Left forelimb (tissue), 1 donor: ENCODE results near the gene TECTB.
"Not testable (repeated sequence)": the region's sequence is repeated elsewhere in the genome, so short reads cannot be mapped to it uniquely, and the experiment has no call there.

ENCODE experiments used
- DNase-seq: peaks from one replicate; pipeline ENCODE4 v3.0.0-alpha.2; 2018; ENCODE audit warnings: low spot score

The TECTB gene

GRCh38 chr10:112283100-112283499, at the start of gene TECTB:
TECTB (plus strand) TSS chr10:112283400; CDS start chr10:112283735, 335 bp downstream.
- DNase-seq = no peak

GRCh38 chr10:112235141-112235540, 48.1 kb upstream of the TECTB start:
- no peak for DNase-seq

GRCh38 chr10:112235920-112236319, 47.3 kb upstream of the TECTB start:
- DNase-seq = no peak

GRCh38 chr10:112236486-112236885, 46.7 kb upstream of the TECTB start:
- DNase-seq = no peak

GRCh38 chr10:112239347-112239746, 43.9 kb upstream of the TECTB start:
- DNase-seq = no peak

GRCh38 chr10:112240441-112240840, 42.8 kb upstream of the TECTB start:
- DNase-seq = no peak

GRCh38 chr10:112241651-112242341, 41.4 kb upstream of the TECTB start:
- no peak for DNase-seq

GRCh38 chr10:112242769-112243168, 40.4 kb upstream of the TECTB start:
- no peak for DNase-seq

- DNase-seq = no peak
These were observed 39.5 kb upstream of the TECTB start for GRCh38 chr10:112243713-112244112.

- no peak for DNase-seq
These were observed 39.0 kb upstream of the TECTB start for GRCh38 chr10:112244197-112244596.

- no peak for DNase-seq
These were observed 35.4 kb upstream of the TECTB start for GRCh38 chr10:112247791-112248190.

- no peak for DNase-seq
These were observed 34.5 kb upstream of the TECTB start for GRCh38 chr10:112248584-112249295.

GRCh38 chr10:112249722-112250121, 33.5 kb upstream of the TECTB start:
- DNase-seq = no peak

GRCh38 chr10:112250555-112250954, 32.6 kb upstream of the TECTB start:
- no peak for DNase-seq

GRCh38 chr10:112251238-112251637, 32.0 kb upstream of the TECTB start:
- DNase-seq = not testable (repeated sequence)

- no peak for DNase-seq
These were observed 24.8 kb upstream of the TECTB start for GRCh38 chr10:112258407-112258806.

GRCh38 chr10:112259688-112260087, 23.5 kb upstream of the TECTB start:
- DNase-seq = no peak

- no peak for DNase-seq
These were observed 22.4 kb upstream of the TECTB start for GRCh38 chr10:112260831-112261230.

GRCh38 chr10:112261281-112261822, 21.8 kb upstream of the TECTB start:
- DNase-seq = no peak

- no peak for DNase-seq
These were observed 20.7 kb upstream of the TECTB start for GRCh38 chr10:112262546-112262945.

- DNase-seq = no peak
These were observed 17.5 kb upstream of the TECTB start for GRCh38 chr10:112265745-112266144.

GRCh38 chr10:112269266-112269665, 13.9 kb upstream of the TECTB start:
- no peak for DNase-seq

- no peak for DNase-seq
These were observed 11.2 kb upstream of the TECTB start for GRCh38 chr10:112271982-112272381.
